Measurements from ENCODE around the gene ZNF423.

The ZNF423 gene

GRCh38 chr16:49781401-49781800, 74.5 kb downstream of the ZNF423 start:
- no peak for DNase-seq (ENCODE audit: low read depth)

DNA sequence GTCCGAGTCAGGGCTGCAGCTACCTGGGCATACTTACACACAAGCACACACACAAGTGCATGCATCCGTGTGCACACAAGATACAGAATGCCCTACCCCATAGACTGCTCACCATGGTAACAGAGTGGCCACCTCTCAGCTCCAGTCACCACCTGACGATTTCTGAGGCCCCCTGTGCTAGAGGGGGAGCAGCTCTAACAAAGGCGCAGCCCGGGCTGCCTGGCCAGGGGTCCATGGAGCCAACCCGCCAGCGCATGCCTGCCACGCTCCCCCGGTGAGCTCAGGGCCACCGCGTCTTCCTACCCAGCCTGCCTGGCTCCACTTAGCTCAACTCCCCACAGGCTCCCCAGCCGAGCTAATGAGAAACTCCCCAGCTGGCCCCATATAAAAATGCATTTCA, 75.5 kb downstream of the ZNF423 start:
- DNase-seq (ENCODE audit: low read depth): no peak

GRCh38 chr16:49779979-49780378, 75.9 kb downstream of the ZNF423 start:
- DNase-seq (ENCODE audit: low read depth): no peak

GRCh38 chr16:49778202-49778930, 77.5 kb downstream of the ZNF423 start:
- no peak for DNase-seq (ENCODE audit: low read depth)

- no peak for DNase-seq (ENCODE audit: low read depth)
These were observed 79.2 kb downstream of the ZNF423 start for GRCh38 chr16:49776734-49777133.

DNA sequence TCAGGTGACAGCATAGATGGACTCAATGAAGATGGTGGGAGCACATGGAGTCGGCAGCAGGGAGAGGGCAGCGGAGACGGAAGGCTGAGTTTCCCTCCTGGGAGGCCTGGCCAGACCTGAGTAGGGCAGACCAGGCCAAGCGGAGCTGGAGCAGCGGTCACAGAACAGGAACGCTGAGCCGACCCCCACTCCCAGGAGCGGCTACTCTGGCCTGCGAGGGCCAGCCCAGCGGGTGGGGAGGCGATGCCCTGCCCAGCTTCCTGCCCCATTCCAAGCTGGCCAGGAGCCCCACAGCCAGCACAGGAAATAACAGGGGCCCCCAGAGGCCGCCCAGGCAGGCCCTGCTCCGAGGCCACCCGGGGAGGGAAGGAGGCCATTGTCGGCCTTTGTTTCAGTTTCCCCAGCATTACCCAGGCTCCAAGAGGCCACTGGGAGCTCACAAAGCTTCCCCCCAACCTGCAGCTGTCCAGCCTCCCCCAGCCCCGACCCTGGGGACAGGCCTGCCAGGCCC, 79.8 kb downstream of the ZNF423 start:
- DNase-seq (ENCODE audit: low read depth): no peak

GRCh38 chr16:49775581-49775980, 80.3 kb downstream of the ZNF423 start:
- no peak for DNase-seq (ENCODE audit: low read depth)

- DNase-seq (ENCODE audit: low read depth): no peak
These were observed 80.9 kb downstream of the ZNF423 start for GRCh38 chr16:49775018-49775417.

- no peak for DNase-seq (ENCODE audit: low read depth)
These were observed 82.1 kb downstream of the ZNF423 start for GRCh38 chr16:49773534-49774475.

DNA sequence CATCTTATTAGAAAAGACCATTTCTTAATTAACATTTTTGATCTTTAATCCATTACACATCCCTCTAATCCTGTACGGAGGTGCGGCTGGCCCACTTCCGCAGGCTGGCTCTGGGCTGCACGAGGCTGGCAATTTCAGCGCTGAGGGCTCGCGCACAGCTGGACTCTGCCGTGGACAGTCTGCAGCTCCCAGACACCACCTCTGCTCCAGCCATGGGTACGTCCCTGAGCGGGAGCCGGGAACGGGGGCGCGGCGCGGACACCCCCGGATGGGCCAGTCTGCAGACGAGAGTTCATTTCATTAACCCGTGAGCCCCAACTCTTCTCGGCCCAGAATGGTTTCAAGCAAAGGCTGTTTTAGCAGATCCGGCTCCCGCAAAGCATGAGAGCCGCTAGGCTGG, 87.9 kb downstream of the ZNF423 start:
- DNase-seq (ENCODE audit: low read depth): no peak

- DNase-seq (ENCODE audit: low read depth): no peak
These were observed 88.5 kb downstream of the ZNF423 start for GRCh38 chr16:49767414-49767813.

DNA sequence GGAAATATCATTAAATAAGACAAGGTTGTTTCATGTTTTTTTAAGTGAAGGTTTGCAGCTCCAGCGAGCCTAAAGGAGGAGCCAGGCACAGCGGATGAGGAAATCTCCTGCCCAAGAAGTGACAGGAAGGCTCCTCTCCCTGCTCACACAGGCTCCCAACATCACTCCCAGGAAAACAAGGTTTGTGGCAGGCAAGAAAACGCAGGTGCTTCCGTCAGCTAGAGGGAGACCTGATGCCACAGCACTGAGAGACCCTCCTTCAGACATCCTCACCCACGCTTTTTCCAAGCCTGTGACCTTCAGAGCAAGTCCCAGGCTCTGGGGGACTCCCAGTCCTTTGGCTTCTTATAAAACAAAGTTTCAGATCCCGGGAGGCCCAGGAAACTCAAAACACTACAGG, 89.7 kb downstream of the ZNF423 start:
- DNase-seq (ENCODE audit: low read depth): no peak

DNA sequence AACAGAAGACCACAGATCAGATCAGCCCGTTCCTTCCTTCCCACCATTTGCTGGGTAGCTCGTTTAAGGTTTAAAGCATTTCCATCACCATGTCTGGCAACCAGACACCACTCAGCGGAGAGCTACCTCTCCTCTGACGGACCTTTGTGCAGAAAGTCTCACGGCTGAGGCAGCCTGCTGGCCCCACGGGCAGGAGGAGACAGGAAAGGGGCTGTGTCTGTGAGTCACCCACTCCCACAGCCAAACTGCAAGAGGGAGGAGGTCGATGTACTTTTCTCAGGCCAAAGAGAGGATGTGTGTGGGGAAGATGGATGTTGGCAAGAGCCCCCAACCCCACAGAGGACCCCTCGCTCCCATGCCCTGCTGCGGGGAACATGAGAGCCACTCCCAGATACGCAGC, 92.1 kb downstream of the ZNF423 start:
- no peak for DNase-seq (ENCODE audit: low read depth)

GRCh38 chr16:49760815-49761214, 95.1 kb downstream of the ZNF423 start:
- DNase-seq (ENCODE audit: low read depth): no peak

DNA sequence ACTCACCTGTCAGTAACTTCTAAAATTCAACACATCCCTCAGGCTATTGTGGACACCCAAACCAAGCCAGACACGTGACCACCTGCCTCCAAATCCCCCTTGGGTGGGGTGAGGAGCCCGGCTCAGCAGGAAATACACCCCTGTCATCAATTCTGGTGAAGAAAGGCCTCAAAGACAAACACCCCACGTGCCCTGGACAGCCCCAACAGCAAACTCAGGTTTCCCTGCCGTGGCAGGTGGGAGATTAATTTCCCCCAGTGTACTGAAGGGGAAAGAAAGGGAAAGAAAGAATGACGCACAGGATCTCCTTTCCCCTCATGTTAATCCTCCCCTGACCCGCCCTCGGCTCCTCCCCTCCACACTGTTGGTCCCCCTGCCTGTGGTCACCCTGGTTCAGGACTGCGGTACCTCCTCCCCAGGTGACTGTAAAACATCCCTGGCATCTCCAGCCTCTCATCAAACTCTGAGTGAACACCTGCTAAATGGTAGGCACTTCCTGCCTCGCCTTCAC, 98.3 kb downstream of the ZNF423 start:
- no peak for DNase-seq (ENCODE audit: low read depth)

DNA sequence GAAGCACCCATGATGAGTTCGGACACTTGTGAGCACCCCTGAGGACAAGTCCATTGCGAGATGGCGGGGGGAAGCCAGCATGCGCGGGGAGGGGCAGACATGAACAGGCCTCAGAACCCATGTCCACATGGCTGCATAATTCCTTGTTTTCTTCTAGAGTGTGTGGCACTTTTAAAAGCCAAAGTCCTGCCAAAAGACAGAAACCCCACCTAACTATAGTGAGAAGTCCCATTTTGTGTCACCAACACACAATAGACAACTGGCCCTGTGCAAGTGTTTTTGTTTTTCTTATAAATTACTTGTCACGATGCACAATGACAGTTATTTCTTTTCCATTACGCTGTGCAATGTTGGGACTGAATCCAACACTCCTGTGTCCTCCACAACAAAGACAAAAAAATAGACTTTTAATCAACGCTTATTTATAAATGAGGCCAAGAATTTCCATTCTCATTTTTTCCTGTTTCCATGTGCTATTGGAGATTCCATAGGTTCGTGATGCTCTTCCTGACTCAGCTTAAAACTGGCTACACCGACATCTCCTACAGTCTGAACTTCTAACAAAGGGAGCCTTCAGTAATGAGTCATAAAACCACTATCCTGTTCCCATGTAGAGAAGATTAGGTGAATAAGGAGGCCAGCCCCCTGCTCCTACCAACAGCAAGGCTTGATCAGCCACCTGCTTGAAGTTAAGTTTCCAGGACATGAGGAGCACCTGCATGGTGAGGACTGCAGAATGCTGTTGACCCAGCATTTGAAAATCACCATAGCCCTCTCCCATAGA, 98.9 kb downstream of the ZNF423 start:
- no peak for DNase-seq (ENCODE audit: low read depth)

GRCh38 chr16:49755716-49756505, 100.0 kb downstream of the ZNF423 start:
- DNase-seq (ENCODE audit: low read depth): no peak

DNA sequence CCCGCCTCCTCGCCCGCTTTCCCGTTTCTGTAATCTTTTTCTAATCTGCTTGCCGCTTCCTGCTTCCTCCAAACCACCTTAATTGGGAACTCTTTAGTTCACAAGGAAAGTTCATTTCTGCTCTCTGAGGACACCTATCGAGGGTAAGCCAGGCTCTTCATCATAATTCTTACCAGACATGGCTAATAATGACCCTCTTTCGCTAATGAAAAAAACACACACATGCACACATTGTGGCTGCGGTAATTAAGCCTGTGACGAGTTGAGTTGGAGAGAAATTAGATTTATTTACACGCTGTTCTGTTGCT, 100.6 kb downstream of the ZNF423 start:
- DNase-seq (ENCODE audit: low read depth): no peak

GRCh38 chr16:49754495-49755312, 101.2 kb downstream of the ZNF423 start:
- no peak for DNase-seq (ENCODE audit: low read depth)

- DNase-seq (ENCODE audit: low read depth): no peak
These were observed 105.4 kb downstream of the ZNF423 start for GRCh38 chr16:49750341-49751000.
